Measurements from ENCODE around the gene SOST. TPM values are rescaled to one million over a fixed set of nuclear protein-coding genes. Genes with fewer than 3 reads are reported as not detected.
"Not testable (repeated sequence)": the region's sequence is repeated elsewhere in the genome, so short reads cannot be mapped to it uniquely, and the experiment has no call there.

The SOST gene
- total RNA-seq, result not detected
- long read RNA-seq, result 0 reads

DNA sequence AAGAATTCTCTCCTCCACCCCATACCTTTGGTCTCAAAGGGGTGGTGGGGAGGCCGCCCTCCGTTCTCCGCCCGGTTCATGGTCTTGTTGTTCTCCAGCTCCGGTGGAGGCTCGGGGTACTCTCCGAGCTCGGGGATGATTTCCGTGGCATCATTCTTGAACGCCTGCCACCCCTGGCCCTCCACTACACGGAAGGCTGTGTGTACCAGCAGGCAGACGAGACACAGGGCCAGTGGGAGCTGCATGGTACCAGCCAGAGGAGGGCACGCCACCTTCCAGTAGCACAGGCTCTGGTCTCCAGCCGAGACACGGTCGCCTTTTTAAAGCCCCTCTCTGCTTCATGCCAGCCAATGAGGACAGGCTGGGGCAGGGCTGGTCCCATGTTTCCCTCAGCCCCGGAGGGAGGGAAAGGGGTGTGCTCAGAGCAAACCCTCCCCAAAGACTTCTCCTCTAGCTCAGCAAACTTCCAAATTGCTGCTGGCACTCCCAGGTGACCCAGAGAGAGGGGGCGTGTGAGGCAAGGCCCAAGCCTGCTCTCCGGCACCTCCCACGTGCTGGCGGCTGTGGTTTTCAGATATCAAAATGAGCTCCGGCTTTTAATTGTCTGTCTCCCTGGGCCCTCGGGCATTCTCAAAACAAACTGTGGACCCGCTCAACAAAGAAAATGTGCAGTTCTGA is at the start of gene SOST:
Gene SOST (minus strand): TSS at position 295 of the 678 bp plus-strand sequence. CDS start 50 bp downstream, at position 245.
- intact Hi-C loops (cut with DNase I), result loop anchor here in 1 of 2 donors (2.0 kb wide), 1 partner anchor 64 kb away; no protein-coding TSS in a partner anchor
- DNase-seq, result no peak
- no peak for ATAC-seq

DNA sequence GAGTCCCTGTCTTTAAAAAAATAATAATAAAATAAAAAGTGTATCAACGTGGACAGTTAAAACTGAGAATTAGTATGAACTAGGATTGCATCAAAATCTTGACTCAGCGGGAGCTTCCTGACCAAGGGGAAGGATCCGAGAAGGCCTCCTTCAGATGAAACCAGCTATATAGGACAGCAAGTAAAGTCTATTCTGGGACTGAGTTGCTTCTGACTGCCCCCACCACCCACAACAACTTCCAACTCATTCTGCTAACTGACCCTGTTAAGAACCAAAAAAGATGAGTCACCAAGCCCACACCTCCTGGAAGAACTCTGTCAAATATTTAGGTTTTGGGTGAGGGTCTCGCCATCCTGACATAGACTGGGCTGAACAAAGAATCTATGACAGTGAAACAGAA is 49.5 kb upstream of the SOST start:
- ATAC-seq (no peak), DNase-seq (no peak)
- intact Hi-C loops (cut with DNase I), result no loop called here

DNA sequence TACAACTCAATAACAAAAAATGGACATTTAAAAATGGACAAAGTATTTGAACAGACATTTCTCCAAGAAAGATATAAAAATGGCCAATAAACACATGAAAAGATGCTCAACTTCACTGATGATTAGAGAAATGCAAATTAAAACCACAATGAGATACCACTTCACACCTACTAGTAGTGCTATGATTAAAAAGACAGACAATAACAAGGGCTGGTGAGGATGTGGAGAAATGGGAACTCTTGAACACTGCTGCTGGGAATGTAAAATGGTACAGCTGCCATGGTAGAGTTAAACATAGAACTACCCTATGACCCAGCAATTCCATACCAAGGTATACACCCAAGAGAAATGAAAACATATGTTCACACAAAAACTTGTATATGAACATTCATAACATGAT is 46.5 kb upstream of the SOST start:
- intact Hi-C loops (cut with DNase I), result no loop called here
- ATAC-seq (no peak), DNase-seq (no peak)

DNA sequence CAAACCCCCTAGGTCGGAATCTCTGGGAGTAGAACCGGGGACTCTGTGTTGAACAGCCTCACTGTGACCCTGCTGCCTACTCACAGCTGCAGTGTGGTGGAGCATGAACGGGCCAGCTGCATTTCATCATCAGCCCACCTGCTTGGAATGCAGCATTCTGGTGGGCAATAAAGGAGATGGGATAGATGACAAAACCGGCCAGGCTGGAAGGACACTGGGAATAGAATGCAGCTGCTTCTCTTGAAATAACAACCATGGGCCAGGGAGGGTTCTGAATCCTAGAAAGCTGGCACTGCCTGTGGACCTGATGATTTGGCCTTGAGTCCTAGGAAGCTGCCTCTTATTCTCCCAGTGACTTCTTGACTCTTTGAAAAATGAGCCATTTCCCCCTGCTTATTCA is 45.2 kb upstream of the SOST start:
- DNase-seq (no peak), ATAC-seq (no peak)
- intact Hi-C loops (cut with DNase I), result no loop called here

DNA sequence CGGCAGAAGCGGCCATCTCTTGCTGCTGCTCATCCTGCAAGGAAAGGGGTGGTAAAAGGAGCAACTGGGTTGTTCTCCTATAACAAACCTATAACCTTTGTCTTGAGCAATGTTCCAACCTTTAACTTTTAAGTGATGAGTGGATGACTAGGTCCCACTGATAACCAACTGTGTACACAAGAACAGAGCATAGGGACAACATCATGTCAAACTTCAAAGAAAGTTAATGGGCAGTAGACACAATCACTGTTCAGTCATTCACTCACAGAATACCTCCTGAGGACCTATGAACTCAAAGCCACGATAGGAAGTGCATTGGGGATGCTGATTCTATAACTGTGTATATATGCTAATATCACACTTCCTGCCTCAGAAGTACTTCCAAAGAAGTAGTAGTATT is 43.3 kb upstream of the SOST start:
- no peak for DNase-seq
- ATAC-seq, result no peak

DNA sequence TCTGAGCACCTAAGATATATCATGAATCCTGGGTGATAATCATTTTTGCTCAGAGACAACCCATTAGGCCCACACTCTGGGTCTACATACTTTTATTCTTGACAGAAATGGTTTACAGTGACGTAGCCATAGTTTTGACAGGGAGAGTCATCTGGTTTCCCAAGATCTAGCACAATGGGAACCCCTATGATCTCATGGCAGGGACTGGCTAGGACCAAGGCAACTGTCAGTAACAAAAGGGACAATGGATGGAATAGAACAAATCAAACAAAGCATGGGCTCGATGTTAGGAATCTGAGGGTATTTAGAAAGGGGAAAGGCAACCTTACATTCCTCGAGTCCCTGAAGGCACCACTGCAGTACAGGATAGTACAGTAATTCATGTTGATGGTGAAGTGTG is 42.1 kb upstream of the SOST start:
- no peak for ATAC-seq
- intact Hi-C loops (cut with DNase I), result no loop called here
- DNase-seq, result no peak

More for the DNA sequence above, 43.3 kb upstream of the SOST start:
- intact Hi-C loops (cut with DNase I), result no loop called here

DNA sequence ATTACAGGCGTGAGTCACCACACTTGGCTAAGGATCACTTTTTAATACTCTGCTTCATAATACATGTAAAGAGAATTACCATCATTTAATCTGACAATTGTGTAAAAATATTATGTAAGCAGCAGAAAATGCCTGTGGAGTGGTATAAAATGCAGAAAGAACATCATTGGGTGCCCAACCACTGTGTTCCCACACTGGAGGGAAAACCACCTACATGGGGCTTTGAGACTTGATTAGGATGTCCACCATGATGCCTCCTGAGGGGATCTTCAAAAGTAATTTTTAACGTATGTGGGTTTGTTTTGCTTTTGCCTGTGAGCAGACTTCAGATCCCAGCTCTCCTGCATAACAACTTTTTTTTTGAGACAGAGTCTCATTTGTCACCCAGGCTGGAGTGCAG is 40.5 kb upstream of the SOST start:
- DNase-seq (no peak), ATAC-seq (no peak)
- intact Hi-C loops (cut with DNase I), result no loop called here

DNA sequence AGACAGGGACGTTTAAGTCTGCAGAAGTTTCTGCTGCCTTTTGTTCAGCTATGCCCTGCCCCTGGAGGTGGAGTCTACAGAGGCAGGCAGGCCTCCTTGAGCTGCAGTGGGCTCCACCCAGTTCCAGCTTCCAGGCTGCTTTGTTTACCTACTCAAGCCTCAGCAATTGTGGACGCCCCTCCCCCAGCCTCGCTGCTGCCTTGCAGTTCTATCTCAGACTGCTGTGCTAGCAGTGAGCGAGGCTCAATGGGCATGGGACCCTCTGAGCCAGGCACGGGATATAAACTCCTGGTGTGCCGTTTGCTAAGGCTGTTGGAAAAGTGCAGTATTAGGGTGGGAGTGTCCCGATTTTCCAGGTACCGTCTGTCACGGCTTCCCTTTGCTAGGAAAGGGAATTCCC is 39.4 kb upstream of the SOST start:
- intact Hi-C loops (cut with DNase I); ATAC-seq; DNase-seq: not testable (repeated sequence)

DNA sequence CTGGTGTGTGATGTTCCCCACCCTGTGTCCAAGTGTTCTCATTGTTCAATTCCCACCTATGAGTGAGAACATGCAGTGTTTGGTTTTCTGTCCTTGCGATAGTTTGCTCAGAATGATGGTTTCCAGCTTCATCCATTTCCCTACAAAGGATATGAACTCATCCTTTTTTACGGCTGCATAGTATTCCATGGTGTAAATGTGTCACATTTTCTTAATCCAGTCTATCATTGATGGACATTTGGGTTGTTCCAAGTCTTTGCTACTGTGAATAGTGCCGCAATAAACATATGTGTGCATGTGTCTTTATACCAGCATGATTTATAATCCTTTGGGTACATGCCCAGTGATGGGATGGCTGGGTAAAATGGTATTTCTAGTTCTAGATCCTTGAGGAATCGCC is 34.1 kb upstream of the SOST start:
- DNase-seq; intact Hi-C loops (cut with DNase I); ATAC-seq: not testable (repeated sequence)

DNA sequence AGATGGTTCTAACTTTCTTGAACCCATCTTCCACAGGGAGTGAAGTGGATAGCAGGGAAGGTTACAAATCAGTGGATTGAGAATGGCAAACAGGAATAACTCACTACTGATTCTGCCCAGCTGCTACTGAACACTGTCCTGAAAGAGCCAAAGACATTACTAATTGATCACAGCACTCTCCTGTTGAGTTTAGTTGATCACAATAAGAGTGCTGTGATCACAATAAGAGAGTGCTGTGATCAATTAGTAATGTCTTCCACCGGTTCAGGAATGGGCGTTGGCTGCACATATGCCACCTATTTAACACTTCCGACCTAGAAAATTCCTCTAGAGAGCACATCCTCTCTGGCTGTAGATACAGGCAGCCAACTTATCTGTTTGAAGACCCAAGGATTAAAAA is 33.0 kb upstream of the SOST start:
- DNase-seq, result no peak
- ATAC-seq, result peak in 1 of 2 donors; percentile 68
- intact Hi-C loops (cut with DNase I), result no loop called here

DNA sequence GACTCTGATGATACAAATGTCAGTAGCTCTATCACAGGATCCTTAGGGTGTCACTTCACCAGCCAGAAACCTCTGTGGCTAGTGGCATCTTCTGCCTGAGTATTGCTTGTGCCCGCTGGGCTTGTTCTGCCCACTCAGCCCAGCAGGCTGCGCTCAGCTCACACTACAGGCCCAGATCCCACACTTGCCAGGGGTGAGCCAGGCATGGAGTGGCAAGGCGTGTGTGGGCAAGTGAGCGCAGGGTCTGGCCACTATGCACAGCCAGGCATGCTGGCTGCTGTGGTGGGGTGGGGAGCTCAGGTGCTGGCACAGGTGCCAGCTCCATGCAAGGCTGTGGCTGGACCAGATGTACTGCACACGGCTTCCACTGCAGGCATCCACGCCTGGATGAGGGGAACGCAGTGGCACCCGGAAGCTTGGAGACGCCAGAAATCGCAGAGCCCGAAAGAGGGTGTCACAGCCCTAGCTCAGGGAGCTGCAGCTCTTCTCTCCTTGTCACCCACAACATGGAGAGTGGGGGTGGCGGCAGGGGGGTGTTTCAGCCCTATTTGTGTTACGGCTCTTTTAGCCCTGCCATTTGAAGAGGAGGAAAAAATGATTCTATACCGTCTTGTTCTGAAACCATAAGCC is 31.8 kb upstream of the SOST start:
- ATAC-seq (peak; percentile 15 to 34), DNase-seq (no peak)
- intact Hi-C loops (cut with DNase I), result no loop called here

DNA sequence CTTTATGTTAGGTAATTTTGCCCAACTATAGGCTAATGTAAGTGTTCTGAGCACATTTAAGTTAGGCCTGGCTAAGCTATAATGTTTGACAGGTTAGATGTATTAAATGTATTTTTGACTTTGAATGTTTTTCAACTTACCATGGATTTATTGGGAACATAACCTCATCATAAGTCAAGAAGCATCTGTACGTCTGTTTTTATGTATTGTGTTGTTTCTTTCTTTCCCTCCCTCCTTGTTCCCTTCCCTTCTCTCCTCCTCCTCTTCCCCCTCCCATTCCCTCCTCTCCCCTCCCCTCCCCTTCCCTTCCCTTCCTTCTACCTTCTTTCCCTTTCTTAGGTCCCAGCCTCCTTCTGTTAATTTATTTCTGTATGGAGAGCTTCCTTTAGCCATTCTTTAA is 30.9 kb upstream of the SOST start:
- DNase-seq, result no peak
- intact Hi-C loops (cut with DNase I), result no loop called here
- no peak for ATAC-seq

DNA sequence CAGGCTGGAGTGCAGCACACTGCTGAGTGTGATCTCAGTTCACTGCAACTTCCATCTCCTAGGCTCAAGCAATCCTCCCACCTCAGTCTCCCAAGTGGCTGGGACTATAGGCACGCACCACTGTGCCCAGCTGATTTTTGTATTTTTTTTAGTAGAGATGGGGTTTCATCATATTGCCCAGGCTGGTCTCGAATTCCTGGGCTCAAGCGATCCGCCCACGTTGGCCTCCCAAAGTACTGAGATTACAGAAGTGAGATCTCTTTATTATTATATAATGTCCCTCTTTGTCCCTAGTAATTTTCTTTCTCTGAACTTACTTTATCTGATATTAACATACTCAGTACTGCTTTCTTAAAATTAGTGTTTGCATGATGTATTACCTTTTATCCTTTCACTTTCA is 29.9 kb upstream of the SOST start:
- ATAC-seq (no peak), DNase-seq (no peak)
- intact Hi-C loops (cut with DNase I), result no loop called here

DNA sequence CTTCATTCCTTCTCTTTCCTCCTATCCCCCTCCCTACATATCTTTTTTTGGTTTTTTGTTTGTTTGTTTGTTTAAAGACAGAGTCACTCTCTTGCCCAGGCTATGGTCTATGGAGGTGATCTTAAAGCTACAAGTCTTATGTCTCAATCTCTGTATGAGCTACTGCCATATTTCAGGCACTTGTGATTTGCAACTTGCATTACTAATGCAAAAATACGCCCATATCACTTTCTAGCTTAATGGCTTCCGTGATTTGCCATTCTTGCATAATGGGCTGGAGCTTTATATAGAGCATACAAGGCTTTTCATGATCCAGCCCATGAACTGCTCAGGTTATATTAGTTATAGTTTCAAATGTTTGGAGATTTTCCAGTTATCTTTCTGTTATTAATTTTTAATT is 29.1 kb upstream of the SOST start:
- intact Hi-C loops (cut with DNase I), result no loop called here
- DNase-seq (no peak), ATAC-seq (no peak)

DNA sequence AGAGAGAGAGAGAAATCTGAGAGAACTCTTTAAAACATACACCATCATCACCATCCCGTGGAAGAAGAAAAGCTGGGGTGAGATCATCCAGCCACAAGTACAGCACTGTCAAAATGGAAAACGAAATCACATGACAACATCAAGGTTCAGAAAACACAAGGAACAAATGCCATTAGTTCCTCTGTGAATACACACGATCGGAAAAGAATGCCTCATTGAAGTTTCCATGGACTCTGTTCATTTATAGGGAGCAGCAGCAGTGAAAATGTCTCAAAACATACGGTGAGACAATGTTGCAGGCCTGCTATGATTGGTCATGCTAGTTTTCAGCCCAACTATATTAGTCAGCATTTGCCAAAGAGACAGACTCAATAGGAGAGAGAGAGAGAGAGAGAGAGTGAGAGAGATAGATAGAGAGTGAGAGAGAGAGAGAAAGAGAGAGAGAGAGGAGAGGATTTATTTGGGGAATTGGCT is 26.1 kb upstream of the SOST start:
- DNase-seq, result no peak
- intact Hi-C loops (cut with DNase I), result no loop called here
- no peak for ATAC-seq

DNA sequence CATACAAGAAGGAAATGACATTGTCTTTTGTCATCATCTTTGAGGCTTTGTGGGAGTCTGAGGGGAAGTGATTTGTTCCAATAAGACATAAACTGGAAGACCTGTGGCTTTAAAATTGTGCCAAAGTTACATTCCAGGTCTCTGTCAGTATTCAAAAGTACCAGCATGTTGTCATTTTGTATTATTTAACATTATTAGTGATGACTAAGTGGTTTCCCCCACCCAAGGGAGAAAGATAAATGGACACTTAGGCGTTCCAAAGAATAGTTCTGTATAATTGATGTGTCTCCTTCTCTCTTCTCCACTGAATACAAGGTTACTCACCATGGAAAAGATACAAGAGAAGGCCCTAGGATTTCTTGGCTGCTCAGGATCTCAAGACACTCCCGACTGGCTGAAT is 25.5 kb upstream of the SOST start:
- intact Hi-C loops (cut with DNase I), result no loop called here
- ATAC-seq (no peak), DNase-seq (no peak)

DNA sequence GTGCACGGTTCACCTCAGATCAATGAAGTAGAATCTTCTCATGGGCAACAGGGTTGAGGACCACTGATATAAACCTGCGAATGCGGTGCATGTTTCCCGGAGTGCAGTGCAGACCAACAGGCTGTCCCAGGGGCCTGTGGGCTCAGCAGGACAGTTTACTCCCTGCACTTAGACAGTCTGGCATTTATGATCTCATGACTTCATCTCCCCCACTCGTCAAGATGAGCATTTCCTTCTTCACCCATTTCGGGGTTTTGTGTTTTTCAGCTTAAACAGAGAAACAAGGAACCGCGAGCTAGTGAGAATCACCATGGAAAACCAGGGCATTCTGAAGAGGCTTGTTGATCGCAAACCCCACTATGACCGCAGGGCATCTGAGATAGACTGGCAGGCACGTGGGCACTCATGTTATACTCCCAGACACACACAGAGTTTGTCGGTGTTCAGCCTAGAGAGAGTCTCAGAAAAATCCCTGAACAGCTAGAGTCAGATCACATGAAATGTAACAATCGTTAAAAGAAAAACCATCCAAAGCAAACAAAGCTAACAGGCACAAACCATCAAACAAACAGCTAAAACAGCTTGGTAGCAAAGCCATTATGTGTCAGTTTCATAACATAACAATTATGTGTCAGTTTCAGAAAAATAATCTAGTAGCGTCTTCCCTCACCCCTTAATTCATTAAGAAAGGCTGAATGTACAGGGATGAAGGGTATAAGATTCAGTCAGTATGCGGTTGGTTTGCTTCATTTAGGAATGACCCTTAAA is 24.5 kb upstream of the SOST start:
- intact Hi-C loops (cut with DNase I), result no loop called here
- DNase-seq, result no peak
- no peak for ATAC-seq

DNA sequence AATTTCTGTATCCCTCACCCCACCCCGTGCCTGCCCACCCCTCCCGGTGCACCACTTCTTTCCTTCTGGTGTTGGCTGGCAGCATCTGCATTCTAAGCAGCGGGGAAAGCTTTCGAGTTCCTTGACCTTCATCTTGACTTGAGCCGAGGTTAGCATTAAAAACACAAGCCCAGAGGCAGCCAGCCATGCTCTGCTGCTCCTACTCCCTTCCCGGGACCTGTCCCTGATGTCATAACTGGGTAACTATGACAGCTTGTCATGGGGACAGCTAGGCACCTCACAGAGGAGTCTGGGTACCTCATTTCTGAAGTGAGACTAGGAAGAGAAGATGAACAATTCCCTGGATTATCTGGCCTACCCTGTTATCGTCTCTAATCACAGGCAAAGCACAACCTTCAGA is 21.5 kb upstream of the SOST start, which contains the start of gene CFAP97D1:
Gene CFAP97D1 (plus strand): TSS at position 301 of the 400 bp plus-strand sequence. CDS start 28 bp downstream, at position 329.
- ATAC-seq, result no peak
- intact Hi-C loops (cut with DNase I), result no loop called here
- no peak for DNase-seq

DNA sequence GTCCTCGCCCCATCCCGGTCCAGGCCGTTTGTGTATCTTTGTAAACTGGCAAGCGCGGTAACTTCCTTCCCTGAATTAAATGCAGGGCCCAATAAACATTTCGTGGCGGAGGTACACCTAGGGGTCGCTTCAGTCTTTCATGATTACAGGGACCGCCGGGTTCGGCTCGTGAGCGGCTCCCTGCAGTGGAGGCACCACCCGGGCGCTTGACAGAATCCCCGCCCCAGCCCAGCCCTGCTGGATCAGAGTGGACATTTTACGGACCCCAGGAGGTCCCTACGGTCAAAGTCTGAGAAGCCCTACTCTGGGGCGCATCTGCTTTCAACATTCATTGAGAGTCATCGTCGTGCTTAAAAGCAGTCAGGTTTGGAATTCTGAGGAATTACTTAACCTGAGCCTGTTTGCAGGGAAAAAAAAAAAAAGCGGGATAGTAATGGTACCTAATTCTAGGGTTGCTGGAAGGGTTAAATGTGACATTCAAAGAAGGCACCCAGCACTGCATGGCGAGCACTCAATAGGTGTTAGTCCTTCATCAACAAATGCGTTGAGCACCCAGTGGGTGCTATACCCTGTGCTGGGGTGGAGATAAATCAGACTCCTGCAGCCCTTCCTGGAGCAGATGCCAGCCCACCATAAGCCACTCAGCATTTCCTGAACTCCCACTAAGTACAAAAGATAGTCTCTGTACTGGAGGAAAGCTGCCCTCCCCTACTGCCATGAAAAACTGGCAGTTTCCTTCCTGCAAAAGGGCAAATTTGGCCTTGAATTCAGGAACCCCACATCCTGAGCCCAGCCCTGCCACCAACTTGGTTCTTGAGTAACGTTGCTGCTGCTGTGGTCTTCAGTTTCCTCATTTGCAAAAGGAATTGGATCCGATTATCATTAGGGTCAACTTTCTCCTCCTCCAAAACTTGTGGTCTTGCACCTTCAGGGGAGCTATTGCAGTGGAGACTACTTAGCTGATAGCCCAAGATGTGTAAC is 20.8 kb upstream of the SOST start:
- intact Hi-C loops (cut with DNase I), result loop anchor here (5.0 to 10.0 kb wide), 2 partner anchors 53 to 65 kb away; partner anchors contain the start of genes CD300LG (in 1 of the 2) and MPP3 (in 1 of the 2)
- DNase-seq (peak; percentile 61), ATAC-seq (peak; percentile 2 to 4)

Measured in left cardiac atrium (tissue), 4 donors.